ENCODE data around the gene RHNO1.

RHNO1 gene

GRCh38 chr12:2936301-2936700, 59.3 kb downstream of the RHNO1 start:
- TF ChIP-seq JUND (IDR thresholded peaks at IDR 0.05; ENCODE audit: low read depth), result no peak
- in situ Hi-C loops (cut with HindIII; ENCODE audit: low pct_unique_long_range_greater_than_20kb, low sequenced_read_pairs), result no loop called here
- no peak for DNase-seq (ENCODE audit: low read depth in 1 of 2, low spot score in 1 of 2)

DNA sequence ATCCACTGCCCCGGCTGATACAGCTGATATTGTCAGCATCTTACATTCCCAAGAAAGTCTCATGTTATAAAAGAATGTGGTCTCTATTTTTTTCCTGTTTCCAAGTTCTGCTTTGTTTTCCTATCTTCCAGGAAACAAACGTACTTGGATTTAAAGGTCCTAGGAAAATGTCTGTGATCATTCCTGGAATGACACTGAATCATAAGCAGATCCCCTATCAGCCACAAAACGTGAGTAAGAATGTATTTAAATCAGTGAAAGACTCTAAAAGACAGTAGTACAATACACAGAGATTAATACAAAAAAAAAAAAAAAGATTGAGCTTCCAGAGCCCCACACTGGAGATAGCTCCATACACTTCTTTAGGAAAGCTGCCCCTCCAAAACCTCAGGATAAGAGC, 60.5 kb downstream of the RHNO1 start:
- TF ChIP-seq JUND (IDR thresholded peaks at IDR 0.05; ENCODE audit: low read depth), result no peak
- no peak for DNase-seq (ENCODE audit: low read depth in 1 of 2, low spot score in 1 of 2)
- in situ Hi-C loops (cut with HindIII; ENCODE audit: low pct_unique_long_range_greater_than_20kb, low sequenced_read_pairs), result no loop called here

Data from T47D (cell line).